Islet of Langerhans (tissue), 1 donor: ENCODE data around the gene PRKAG2.

ENCODE experiments used
- FAIRE-seq: peaks from one replicate; lab custom pipeline; 2011; peaks lifted over from hg19 to GRCh38; lab: Jason Lieb, UNC

Gene PRKAG2

GRCh38 chr7:151864561-151864960 lies 12.4 kb downstream of the PRKAG2 start:
- FAIRE-seq, result no peak

GRCh38 chr7:151864081-151864480 lies 12.8 kb downstream of the PRKAG2 start:
- no peak for FAIRE-seq

- FAIRE-seq, result no peak
These were observed 13.4 kb downstream of the PRKAG2 start for GRCh38 chr7:151863386-151864079.

DNA sequence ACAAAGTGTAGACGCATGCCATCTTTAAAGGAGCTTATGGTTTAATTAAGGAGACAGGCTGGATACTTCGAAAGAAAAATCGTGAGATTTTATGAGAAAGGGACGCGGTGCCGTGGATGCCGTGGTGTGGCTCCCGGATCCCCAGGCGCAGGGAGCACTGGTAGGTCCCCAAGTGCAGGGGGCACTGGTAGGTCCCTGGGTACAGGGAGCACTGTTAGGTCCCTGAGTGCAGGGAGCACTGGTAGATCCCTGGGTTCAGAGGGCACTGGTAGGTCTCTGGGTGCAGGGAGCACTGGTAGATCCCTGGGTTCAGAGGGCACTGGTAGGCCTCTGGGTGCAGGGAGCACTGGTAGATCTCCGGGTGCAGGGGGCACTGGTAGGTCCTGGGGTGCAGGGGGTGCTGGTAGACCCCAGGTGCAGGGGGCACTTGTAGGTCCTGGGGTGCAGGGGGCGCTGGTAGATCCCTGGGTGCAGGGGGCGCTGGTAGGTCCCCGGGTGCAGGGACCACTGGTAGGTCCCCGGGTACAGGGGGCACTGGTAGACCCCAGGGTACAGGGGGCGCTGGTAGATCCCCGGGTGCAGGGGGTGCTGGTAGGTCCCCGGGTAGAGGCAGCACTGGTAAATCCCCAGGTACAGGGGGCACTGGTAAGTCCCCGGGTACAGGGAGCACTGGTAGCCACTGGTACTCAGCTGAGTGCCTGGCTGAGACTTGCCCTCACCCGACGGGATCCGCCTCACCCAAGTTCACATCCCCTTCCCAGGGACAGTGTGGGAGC lies 14.1 kb downstream of the PRKAG2 start:
- FAIRE-seq, result no peak

DNA sequence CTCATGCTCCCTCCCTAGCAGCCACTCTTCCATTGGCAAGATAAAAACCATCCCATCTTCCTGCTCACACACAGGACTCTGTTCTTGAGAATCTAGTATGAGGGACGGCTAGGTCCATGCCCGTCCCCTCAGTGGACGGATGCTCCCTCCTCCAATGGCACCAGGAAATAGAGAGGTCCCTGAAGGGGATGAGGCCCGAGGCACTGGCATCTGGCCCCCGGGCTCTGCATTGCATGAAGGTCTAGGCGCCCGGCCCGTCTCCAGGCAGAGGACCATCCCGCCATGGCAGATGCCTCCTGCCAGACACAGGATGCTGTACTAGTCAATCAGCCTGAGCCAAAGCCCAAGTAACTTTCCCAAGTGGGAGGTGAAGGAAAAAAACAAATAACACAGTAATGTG lies 15.0 kb downstream of the PRKAG2 start:
- FAIRE-seq, result no peak

GRCh38 chr7:151860771-151861170 lies 16.1 kb downstream of the PRKAG2 start:
- FAIRE-seq, result no peak

GRCh38 chr7:151859948-151860685 lies 16.8 kb downstream of the PRKAG2 start:
- FAIRE-seq, result no peak

DNA sequence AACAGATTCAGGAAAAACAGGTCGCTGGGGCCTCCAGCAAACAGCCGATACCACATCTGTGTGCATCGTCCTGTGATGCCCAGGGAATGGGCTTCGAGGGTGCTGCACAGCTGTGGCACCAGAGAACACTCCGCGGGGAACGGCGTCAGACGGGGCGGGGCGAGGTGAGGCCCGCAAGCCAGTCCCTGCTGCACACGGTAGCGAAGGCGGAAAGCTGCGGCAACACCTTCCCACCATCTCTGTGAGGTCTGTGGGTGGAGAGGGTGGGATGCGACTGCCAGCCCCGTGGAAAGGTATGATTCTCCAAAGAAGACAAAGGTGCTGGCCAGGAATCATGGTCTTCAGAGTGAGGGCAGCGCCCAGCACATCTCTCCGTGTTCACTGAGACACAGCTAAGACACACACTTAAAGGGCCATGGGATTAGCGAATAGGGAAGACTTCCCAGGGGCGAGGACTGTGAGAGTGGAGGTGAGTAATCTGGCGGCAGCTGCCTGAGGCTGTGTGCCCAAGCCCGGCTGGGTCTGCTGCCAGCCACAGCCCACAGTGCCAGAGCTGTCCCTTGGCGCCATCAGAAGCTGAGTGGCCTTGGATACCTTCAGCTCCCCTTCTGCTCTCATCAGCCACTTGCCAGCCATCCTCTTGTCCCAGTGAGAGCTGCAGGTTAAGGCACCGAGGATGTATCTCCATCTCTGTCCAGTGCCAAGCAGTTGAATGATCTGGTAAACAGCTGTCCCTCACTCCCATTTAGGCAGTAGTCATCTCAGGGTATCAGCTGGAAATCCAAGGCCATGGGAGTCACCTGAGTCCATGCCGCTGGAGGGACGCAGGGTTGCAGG lies 17.6 kb downstream of the PRKAG2 start:
- FAIRE-seq, result no peak

GRCh38 chr7:151858456-151858855 lies 18.5 kb downstream of the PRKAG2 start:
- FAIRE-seq, result no peak

DNA sequence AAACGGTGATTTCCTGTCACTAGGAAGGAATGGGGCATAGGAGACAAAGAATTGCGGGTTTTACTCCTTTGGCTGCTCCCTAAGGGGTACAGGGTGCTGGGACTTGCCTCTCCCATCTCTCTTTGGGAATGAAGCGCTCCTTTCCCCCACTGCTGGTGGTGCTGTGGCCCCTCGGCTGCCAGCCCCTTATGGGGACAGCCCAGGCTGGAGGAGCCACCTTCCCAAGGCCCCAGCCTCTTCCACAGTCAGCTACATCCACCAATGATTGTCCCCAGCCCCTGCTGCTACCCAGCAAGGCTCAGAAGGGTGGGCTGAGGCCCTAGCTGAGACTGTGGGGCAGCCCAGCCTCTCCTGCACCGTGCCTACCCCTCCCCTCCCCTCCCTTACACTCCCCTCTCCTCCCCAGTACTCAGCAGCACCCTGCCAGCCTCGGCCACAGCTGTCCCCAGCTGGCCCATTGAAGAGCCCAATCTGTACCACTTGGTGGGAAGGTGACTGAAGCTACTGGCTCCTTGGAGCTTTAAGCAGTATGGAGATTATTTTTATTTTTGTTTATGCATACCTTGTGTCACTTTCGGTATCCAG lies 19.0 kb downstream of the PRKAG2 start:
- FAIRE-seq, result no peak

DNA sequence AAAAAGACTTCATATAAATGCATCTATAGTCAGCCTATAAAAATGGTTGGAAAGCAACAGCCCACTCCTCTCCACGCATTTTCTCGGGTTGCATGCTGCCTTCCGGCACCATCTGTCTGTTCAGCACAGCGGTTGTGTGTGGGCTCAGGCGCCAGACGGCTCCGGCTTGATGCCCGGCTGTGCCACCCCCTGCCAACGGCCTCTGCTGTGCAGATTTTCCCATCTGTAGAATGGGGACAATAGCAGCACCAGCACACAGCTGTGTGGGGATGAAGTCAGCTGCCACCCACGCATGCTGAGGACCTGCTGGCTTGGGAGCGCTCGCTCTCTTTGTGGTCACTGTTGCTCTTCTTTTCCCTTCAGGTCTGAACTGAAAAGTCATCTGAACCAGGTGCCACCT lies 19.5 kb downstream of the PRKAG2 start:
- no peak for FAIRE-seq

GRCh38 chr7:151856516-151856915 lies 20.4 kb downstream of the PRKAG2 start:
- FAIRE-seq, result no peak

DNA sequence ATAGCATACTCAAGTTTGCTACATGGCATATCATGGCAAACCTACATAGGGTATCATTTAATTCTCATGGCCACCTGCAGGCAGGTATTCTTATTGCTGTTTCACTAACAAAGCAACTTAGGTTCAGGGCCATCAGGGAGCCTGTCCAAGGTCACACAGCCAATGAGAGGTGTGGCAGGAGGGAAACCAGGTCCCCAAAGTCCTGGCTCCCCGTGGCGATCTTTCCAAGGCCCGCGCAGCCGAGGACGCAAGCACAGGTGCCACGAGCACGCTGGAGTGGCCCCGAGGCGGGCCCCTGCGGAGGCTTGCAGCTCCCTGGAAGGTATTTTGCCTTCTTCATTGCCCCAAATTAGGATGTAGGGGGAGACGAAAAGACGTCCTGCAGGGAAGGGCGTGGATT lies 20.8 kb downstream of the PRKAG2 start:
- no peak for FAIRE-seq

DNA sequence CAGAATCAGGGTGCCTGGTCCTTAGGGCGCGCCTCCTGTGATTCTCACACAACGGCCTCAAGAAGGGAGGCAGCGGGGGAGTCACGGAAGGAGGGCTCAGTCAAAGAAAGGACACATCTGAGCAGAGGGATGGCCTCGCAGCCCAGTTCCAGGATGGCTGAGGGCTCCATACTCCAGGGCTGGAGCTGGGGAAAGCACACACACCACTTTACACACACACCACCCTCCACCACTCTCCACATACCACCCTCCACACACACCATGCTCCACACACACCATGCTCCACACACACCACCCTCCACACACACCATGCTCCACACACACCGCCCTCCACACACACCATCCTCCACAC lies 22.2 kb downstream of the PRKAG2 start:
- FAIRE-seq, result no peak

GRCh38 chr7:151853896-151854719 lies 22.8 kb downstream of the PRKAG2 start:
- FAIRE-seq, result no peak

- no peak for FAIRE-seq
These were observed 24.2 kb downstream of the PRKAG2 start for GRCh38 chr7:151852486-151853396.

GRCh38 chr7:151851782-151852181 lies 25.1 kb downstream of the PRKAG2 start:
- FAIRE-seq, result no peak

GRCh38 chr7:151851145-151851751 lies 25.7 kb downstream of the PRKAG2 start:
- FAIRE-seq, result no peak

GRCh38 chr7:151850491-151851124 lies 26.3 kb downstream of the PRKAG2 start:
- no peak for FAIRE-seq
